ENCODE results near the gene ZDHHC21.
A peak's percentile ranks its signal among the peaks of the same experiment; 100 is the strongest.
"Not testable (repeated sequence)": the region's sequence is repeated elsewhere in the genome, so short reads cannot be mapped to it uniquely, and the experiment has no call there.

The ZDHHC21 gene

DNA sequence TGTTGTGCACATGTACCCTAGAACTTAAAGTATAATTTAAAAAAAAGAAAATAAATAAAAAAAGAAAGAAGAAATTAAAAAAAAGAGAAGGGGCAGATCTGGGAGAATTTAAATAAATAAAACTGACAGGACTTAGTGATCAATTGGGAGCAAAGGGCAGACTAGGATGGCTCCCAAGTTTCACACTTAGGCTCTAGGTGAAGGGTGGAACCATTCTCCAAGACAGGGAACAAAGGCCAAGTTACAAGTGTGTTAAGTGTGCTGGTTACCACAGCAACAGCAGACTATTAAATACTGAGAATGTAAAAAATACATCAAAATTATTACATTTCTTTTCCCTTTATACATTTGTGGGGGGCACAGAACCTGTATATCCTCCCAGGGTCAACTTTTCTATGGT, 7.1 kb downstream of the ZDHHC21 start:
- TF ChIP-seq, protein P1, sequence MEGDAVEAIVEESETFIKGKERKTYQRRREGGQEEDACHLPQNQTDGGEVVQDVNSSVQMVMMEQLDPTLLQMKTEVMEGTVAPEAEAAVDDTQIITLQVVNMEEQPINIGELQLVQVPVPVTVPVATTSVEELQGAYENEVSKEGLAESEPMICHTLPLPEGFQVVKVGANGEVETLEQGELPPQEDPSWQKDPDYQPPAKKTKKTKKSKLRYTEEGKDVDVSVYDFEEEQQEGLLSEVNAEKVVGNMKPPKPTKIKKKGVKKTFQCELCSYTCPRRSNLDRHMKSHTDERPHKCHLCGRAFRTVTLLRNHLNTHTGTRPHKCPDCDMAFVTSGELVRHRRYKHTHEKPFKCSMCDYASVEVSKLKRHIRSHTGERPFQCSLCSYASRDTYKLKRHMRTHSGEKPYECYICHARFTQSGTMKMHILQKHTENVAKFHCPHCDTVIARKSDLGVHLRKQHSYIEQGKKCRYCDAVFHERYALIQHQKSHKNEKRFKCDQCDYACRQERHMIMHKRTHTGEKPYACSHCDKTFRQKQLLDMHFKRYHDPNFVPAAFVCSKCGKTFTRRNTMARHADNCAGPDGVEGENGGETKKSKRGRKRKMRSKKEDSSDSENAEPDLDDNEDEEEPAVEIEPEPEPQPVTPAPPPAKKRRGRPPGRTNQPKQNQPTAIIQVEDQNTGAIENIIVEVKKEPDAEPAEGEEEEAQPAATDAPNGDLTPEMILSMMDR (conservative IDR thresholded peaks at IDR 0.05; ENCODE audit: low read depth, low read length), result no peak
- no peak overlapping the region for H3K4me3 ChIP-seq (ENCODE audit: low read depth, low read length)
- no peak for DNase-seq (ENCODE audit: low read depth)

DNA sequence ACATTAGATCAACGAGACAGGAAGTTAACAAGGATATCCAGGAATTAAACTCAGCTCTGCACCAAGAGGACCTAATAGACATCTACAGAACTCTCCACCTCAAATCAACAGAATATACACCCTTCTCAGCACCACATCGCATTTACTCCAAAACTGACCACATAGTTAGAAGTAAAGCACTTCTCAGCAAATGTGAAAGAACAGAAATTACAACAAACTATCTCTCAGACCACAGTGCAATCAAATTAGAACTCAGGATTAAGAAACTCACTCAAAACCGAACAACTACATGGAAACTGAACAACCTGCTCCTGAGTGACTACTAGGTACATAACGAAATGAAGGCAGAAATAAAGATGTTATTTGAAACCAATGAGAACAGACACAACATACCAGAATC, 10.6 kb downstream of the ZDHHC21 start:
- not testable (repeated sequence) for DNase-seq (ENCODE audit: low read depth)

DNA sequence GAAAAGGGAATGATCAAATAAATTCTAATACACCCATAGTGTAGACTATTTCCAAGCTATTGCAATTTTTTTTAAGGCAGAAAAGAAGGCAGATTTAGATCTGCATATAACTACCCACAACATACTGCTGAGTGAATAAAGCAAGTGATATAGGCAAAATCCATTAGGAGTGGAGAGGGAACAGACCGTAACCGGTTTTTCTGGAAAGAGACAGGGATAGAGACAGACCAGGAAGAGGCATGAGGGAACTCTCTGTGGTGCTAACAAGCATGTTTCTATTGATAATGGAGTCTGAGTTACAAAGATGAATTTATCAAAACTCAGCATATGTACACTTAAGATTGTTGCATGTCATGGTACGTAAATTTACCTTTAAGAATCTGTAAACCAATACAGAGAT, 14.5 kb downstream of the ZDHHC21 start:
- DNase-seq (ENCODE audit: low read depth), result no peak
- TF ChIP-seq, protein P1 (conservative IDR thresholded peaks at IDR 0.05; ENCODE audit: low read depth, low read length), result no peak

More for the DNA sequence above, 10.6 kb downstream of the ZDHHC21 start:
- H3K4me3 ChIP-seq (ENCODE audit: low read depth, low read length), result not testable (repeated sequence)

DNA sequence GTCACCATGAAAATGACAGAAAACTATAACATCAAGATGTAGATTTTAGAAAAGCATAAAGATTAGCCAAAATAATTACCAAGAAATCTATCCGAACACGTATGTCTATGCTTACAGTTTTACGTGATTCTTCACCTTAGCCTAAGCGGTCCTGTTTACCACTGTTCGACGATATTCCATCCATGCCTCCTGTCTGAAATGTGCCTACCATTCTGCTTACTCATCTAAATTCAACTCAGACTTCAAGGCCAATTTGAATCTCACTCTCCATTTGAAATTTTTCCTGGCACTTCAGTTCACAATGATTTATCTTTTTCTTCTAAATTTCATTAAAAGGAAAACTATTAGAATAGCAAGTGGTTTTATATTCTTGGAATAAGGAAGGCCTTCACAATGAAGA, 15.4 kb downstream of the ZDHHC21 start:
- TF ChIP-seq, protein P1 (conservative IDR thresholded peaks at IDR 0.05; ENCODE audit: low read depth, low read length), result no peak
- H3K4me3 ChIP-seq (ENCODE audit: low read depth, low read length), result no peak overlapping the region
- no peak for DNase-seq (ENCODE audit: low read depth)

More for the DNA sequence above, 14.5 kb downstream of the ZDHHC21 start:
- no peak overlapping the region for H3K4me3 ChIP-seq (ENCODE audit: low read depth, low read length)

DNA sequence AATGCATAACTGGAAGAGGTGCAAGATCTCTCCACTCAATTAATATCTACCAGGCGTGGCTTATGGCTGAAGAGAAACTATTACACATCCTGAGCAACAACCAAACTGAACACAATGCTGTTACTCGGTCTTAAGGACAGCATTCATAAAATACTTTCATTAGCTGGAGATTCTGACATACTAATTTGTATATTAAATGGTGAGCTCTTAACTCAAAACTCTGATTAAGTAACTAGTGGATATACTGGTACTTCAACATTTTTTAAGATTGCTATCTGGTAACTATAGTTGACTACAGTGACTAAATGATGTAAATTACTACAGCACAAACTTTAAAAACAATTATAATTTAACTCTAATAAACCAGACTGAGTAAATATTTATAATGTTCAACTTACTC, 15.8 kb downstream of the ZDHHC21 start:
- H3K4me3 ChIP-seq (ENCODE audit: low read depth, low read length), result no peak overlapping the region
- DNase-seq (ENCODE audit: low read depth), result no peak

DNA sequence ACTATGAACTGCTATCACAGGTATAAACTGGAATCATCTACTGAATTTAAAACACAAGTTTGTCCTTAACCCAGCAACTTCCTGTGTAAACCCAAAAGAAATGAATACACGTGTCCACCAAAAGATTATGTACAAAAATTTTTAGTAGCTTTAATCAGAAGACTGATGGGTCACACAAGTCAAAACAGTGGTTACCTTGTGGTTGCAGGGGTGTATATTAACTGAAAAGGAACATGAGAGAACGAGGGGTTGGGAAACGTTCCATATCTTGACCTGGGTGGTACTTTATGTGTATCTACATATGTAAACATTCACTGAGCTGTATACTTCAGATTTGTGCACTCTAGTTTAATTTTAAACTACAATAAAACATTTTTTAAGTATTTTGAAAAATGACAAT, 18.6 kb downstream of the ZDHHC21 start:
- no peak for DNase-seq (ENCODE audit: low read depth)
- TF ChIP-seq, protein P1 (conservative IDR thresholded peaks at IDR 0.05; ENCODE audit: low read depth, low read length), result no peak
- H3K4me3 ChIP-seq (ENCODE audit: low read depth, low read length), result no peak overlapping the region

More for the DNA sequence above, 15.8 kb downstream of the ZDHHC21 start:
- TF ChIP-seq, protein P1 (conservative IDR thresholded peaks at IDR 0.05; ENCODE audit: low read depth, low read length), result no peak

DNA sequence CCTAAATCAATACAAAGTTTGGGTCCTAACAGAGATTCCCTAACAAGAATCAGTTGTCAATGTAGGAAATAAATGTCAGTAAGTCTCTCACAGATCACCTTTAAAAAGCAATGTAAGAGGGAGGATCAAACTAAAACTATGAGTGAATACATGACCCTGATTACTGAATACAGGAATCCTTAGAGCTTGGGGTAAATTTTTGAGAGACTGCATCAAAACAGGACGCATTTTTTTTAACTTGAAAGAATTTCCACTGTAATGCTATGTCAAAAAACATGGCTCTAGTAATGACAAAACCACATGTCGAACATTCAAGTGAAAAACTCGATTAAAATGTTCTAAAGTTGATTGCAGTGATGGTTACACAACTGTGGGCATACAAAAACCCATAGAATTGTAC, 21.9 kb downstream of the ZDHHC21 start:
- no peak overlapping the region for H3K4me3 ChIP-seq (ENCODE audit: low read depth, low read length)
- TF ChIP-seq, protein P1 (conservative IDR thresholded peaks at IDR 0.05; ENCODE audit: low read depth, low read length), result no peak
- no peak for DNase-seq (ENCODE audit: low read depth)

DNA sequence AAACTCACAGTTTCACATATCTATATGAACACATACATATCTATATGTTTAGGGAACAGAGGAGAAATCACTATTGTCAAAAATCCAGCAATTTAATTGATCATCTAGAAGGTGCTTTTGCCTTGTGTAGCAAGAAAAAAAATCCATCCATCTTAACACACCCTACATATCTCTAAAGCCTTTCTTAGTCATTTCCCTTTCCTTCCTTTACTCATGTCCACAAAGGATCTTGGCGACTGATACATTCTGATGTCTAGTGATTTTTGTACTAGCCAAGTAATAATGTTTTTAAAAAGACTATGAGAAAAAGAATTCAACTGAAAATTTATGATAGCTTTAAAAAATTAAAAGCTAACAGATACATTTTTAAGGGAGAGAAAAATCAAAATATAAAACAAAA, 22.5 kb downstream of the ZDHHC21 start:
- peak; percentile 47 for DNase-seq (ENCODE audit: low read depth)
- TF ChIP-seq, protein P1 (conservative IDR thresholded peaks at IDR 0.05; ENCODE audit: low read depth, low read length), result no peak
- no peak overlapping the region for H3K4me3 ChIP-seq (ENCODE audit: low read depth, low read length)

DNA sequence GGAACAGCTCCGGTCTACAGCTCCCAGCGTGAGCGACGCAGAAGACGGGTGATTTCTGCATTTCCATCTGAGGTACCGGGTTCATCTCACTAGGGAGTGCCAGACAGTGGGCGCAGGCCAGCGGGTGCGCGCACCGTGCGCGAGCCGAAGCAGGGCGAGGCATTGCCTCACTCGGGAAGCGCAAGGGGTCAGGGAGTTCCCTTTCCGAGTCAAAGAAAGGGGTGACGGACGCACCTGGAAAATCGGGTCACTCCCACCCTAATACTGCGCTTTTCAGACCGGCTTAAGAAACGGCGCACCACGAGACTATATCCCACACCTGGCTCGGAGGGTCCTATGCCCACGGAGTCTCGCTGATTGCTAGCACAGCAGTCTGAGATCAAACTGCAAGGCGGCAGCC, 29.2 kb downstream of the ZDHHC21 start:
- not testable (repeated sequence) for H3K4me3 ChIP-seq (ENCODE audit: low read depth, low read length); DNase-seq (ENCODE audit: low read depth)
